Right ventricle myocardium superior (tissue), 1 donor: ENCODE data around the gene SLC25A25. TPM values are rescaled to one million over a fixed set of nuclear protein-coding genes. Genes with fewer than 3 reads are reported as not detected.

ENCODE experiments used
- ATAC-seq: fragments of 200-7000 bp; cut with Tn5 transposase; one replicate; pipeline ENCODE4 v1.9.1; 2020; ENCODE audit warnings: mild to moderate bottlenecking; ENCODE audit not compliant: poor library complexity
- DNase-seq: peaks from one replicate; pipeline ENCODE4 v3.0.0-alpha.2; 2020
- intact Hi-C: fragments of 100-400 bp; cut with DNase I; formaldehyde crosslinking; loops from one replicate; pipeline ENCODE4 v1.11.2; 2022
- total RNA-seq: library from RNA; stranded (reverse); fragmentation: NEBNext Ultra II Directional; extraction: Animal tissue kit (Norgen Biotek cat#: 25700); gene quantifications from one replicate; pipeline ENCODE4 v1.2.1, GENCODE V29; 2021
- donor health status: DM: no; HTN: yes; CAD: no; lungs with severe emphysema.

SLC25A25 gene
- total RNA-seq, 1 donor from 2014 or later, result 5.0 TPM

DNA sequence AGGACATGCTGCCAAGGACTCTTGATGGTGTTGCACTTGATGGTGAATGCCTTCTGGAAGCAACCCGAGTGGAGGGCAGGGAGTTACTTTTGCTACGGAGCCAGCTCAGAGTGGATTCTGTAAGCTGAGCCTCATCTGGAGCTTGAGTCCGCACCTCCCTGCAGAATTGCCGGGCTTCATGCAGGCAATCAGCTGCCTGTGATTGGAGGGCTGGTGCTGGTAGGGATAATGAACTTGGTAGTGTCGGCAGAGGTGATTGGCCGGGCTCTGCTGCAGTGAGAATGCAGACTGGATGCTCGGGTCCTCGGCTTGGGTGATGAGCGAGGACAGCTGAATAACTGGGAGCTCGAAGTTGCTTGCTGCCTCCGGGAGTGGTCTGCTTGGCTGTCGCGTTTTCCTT, 23.1 kb downstream of the SLC25A25 start:
- intact Hi-C loops, result no loop called here
- ATAC-seq, result peak; percentile 23
- peak; percentile 78 for DNase-seq

- no peak for ATAC-seq
- no peak for DNase-seq
- intact Hi-C loops, result no loop called here
Observed at GRCh38 chr9:128091571-128091970, 23.5 kb downstream of the SLC25A25 start.

DNA sequence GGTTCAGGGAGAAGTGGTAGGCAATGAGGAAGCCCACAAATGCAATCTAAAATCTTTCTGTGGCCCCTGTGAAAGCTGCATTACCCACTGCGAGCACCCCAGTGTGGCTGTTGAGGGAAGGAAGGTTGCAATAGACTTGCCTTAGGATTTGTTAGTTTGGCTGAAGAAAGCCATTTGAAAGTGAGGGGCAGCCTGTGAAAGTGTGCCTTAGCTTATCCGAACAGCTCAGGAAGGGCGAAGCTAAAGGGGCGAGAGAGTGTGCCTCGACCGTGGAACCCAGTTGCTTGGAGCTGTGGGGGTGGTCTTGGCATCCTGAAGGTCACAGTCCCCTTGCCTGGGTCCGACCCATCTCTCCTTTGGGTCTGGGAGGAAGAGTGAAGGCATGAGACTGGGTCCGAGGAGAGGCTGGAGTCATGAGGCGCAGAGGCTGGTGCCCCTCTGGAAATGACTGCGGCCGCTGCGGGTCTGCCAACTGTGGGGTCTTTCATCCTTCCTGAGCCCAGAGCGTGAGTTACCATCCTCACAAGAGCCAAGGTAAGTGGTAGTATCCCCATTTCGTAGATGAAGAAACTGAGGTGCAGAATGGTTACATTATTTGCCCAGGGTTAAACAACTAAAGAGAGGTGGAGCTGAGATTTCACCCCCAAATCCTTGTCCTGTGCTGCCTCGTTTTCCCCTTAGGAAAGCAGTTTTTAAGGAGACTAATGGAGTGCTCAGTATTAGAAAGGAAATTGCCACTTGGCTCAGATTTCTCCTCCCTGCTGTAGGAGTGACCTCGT, 24.4 kb downstream of the SLC25A25 start:
- intact Hi-C loops, result no loop called here
- DNase-seq (no peak), ATAC-seq (no peak)

DNA sequence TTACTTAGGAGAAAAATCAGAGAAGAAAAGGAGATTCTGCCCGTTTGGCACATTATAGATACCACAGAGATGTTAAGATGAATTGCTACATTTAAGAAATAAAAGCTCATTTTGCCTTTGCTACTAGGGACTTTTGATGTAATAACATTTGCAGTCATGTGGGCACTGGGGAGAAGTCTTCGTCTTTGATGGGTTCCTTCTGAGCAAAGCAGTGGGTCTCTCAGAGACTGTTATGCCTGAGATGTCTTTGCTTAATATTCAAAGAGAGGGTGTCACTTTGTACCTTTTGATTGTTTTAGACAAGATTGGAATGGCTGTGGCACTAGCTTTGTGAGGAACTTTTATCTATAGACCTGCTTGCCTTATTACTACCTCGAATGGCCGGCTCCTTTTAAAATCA, 25.0 kb downstream of the SLC25A25 start:
- DNase-seq, result no peak
- no peak for ATAC-seq
- intact Hi-C loops, result no loop called here

DNA sequence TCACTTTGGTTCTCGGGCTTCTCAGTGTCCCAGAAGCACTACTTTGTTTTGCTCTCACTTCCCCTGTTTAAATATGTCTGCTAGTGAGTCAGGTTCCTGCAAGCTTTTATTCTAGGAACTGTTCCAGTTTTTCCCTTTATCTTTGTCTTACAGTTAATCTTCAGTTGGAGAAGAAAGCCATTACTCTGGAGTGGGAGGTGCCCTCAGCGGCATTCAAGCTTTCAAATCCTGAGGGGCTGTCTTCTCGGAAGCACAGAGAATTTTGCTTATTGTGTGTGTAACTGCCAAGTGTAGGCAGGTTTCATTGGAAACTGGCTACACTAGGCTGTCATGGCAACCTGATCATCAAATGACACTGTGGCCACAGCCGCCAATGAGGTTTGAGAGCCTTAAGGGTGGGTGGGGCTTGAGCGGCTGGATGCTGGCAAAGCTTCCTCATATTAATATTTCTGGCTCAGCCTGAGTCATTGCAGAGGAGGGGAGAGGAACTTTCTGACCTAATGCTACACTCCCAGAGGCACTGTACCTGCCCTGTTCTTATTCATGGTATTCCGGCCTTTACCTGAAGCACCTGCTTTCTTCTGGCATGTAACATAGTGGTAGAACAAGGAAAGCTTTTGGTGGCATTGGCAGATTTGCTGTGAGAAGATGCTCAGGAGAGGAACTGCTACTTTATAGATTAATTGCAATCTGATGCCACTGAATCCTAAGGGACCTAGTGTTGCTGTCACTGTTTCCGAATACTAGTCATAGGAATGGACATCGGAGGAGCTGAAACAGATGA, 26.3 kb downstream of the SLC25A25 start:
- ATAC-seq (peak; percentile 82), DNase-seq (peak; percentile 93)
- intact Hi-C loops, result no loop called here

DNA sequence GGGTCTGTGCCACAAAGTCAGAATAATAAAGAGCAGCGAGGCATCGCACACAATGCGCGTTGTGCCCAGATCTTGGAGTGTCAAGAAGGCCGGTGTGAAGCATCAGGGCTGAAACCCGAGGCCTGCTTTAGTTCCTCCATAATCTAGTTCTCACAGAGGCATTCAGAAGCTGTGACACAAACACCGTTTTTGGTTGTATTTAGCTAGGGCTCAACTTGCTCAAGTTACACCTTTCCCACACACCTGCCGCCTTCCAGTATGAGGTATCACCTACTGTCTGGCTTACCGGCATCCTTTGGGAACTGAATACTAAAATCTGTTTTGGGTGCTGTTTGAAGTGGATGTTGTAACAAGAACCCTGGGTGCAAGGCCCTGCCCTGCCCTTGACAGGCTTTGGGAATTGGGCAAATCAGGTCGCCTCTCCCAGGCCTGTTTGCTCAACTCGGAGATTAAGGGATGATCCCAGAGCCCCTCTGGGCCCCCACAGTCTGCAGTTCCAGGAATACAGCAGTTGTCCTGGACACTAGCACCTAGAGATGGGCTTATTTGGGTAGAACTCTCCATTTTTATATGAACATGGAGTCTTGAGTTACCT, 27.0 kb downstream of the SLC25A25 start:
- DNase-seq (no peak), ATAC-seq (no peak)
- intact Hi-C loops, result no loop called here

GRCh38 chr9:128096616-128097536, 28.8 kb downstream of the SLC25A25 start:
- intact Hi-C loops, result no loop called here
- ATAC-seq (no peak), DNase-seq (no peak)

- DNase-seq (no peak), ATAC-seq (no peak)
- intact Hi-C loops, result no loop called here
Observed at GRCh38 chr9:128097543-128098296, 29.7 kb downstream of the SLC25A25 start.

- ATAC-seq (peak; percentile 78), DNase-seq (peak; percentile 94)
- intact Hi-C loops, result no loop called here
Observed at GRCh38 chr9:128098297-128099230, 30.5 kb downstream of the SLC25A25 start.

DNA sequence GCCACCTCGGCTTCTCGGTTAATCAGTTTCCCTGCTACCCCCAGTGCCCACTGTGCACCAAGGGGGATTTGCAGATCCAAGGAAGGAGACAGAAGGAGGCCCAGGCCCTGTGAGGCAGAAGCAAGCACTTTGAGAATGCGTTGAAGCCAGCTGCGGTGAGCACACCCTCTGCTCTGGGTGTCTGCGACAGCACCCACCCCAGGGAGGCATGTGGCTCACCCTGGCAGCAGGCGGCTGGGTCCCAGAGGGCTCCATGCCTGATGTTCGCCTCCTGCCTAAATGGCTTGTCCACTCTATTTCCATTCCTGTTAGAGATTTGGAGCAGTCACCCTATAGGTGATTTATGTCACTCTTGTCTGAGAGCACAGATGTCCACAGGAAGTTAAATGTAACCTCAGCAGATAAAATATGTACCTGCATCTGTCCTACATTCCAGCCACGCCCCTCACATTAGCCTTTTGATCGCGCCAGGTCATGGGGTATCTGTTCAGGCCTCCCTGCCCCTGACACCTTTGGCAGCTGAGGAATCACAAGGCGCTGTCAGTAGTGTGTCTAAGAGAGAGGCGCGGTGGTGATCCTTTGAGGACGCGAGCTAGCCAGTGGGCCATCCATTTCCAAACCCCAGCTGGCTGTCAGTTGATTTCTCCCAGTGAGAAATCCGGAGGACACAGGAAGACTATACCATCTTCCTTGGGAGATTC, 31.3 kb downstream of the SLC25A25 start:
- intact Hi-C loops, result no loop called here
- peak; percentile 45 for DNase-seq
- ATAC-seq, result no peak

DNA sequence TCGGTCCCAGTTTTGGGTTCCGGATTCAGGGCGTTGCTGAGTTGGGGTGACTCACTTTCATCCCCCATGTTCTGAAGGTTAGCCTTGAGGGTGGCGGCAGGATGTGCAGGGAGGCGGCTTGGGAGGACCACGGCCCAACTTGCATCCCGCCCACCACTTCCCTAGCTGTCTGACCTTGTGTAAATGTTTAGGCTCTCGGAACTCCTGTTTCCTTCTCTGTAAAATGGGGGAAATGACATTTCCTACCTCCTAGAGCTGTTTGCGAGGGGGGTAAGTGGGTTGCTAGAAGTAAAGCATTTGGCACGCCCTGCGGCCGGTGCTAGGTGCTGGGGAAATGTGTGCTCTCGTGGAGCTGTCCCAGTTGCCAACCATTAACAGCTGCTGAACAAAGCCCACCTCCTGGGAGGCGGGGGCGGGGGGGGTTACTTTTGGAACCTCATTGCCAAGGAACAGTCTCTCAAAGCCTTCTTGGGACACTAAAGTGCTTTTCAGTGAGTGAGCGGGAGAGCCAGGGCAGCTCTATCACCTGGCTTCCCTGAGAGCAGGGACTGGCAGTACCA, 32.0 kb downstream of the SLC25A25 start:
- ATAC-seq (no peak), DNase-seq (peak; percentile 65)
- intact Hi-C loops, result no loop called here

- DNase-seq (peak; percentile 17), ATAC-seq (no peak)
- intact Hi-C loops, result no loop called here
Observed at GRCh38 chr9:128100581-128100980, 32.5 kb downstream of the SLC25A25 start.

DNA sequence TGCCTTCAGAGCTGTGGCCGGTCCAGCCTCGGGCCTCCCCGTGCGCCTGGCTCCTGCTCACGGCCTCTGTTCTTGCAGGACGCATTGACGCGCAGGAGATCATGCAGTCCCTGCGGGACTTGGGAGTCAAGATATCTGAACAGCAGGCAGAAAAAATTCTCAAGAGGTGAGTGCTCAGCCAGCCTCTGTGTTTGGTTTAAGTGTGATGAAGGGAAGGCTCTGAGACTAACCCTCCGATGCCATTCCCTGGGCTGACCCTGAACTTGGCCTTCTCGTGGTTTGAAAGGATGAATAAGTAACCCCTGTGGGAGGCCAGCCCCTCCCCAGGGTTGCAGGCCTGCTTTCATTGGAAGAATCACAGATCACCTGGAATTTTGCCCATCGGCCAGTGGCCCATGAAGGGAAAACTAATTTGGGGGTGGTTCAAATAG, 33.2 kb downstream of the SLC25A25 start:
- intact Hi-C loops, result no loop called here
- no peak for ATAC-seq
- peak; percentile 34 for DNase-seq

DNA sequence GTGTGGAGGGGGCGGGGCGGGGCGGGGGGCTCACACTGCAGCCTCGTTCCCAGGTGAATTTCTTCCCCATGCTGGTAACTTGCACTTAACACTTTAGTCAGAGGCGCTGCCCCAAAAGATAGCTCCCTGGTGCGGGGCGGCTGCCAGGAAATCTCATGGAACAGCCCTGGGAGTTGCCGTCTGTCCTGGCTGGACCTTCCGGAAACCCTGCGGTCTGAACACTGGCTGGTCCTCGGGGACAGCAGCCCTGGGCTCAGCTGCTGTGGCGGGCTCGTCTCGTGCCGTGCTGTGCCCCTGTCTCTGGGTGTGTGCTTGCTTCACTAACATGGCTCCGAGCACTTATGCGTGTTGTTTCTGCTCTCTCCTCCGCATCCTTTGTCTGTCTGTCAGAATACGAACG, 33.7 kb downstream of the SLC25A25 start:
- DNase-seq, result peak; percentile 64
- ATAC-seq, result no peak
- intact Hi-C loops, result no loop called here

GRCh38 chr9:128102196-128102595, 34.2 kb downstream of the SLC25A25 start:
- ATAC-seq, result no peak
- intact Hi-C loops, result no loop called here
- peak; percentile 23 for DNase-seq
